Effector memory CD8-positive, alpha-beta T cell (primary cell): Measurements from ENCODE around the gene TRIM44.

Experiments used
- ATAC-seq: fragments of 150-1000 bp; cut with Tn5 transposase; replicated peaks from 2 replicates; pipeline ENCODE4 v1.10.0; 2021; ENCODE audit warnings: mild to moderate bottlenecking, moderate library complexity
- DNase-seq, 3 experiments: peaks; one replicate each; pipeline ENCODE4 v3.0.0; 2021
- H3K27ac Mint-ChIP-seq, 2 donors: one replicate each; pipeline ENCODE4 v1.8.0; 2022; ENCODE audit warnings: mild to moderate bottlenecking in 2 of 2, mixed read lengths in 2 of 2, moderate library complexity in 2 of 2
- H3K27me3 Mint-ChIP-seq, 2 donors: one replicate each; pipeline ENCODE4 v1.8.0; 2022; ENCODE audit warnings: mixed read lengths in 2 of 2
- H3K36me3 Mint-ChIP-seq: one replicate; pipeline ENCODE4 v1.8.0; 2022; ENCODE audit warnings: mild to moderate bottlenecking, moderate library complexity, mixed read lengths; ENCODE audit not compliant: insufficient read depth
- H3K4me1 Mint-ChIP-seq, 2 donors: one replicate each; pipeline ENCODE4 v1.8.0; 2022; ENCODE audit warnings: low read depth in 2 of 2, mixed read lengths in 2 of 2
- H3K4me3 Mint-ChIP-seq, 2 donors: one replicate each; pipeline ENCODE4 v1.8.0; 2022; ENCODE audit warnings: mild to moderate bottlenecking in 2 of 2, mixed read lengths in 2 of 2, moderate library complexity in 2 of 2
- H3K9me3 Mint-ChIP-seq, 2 donors: one replicate each; pipeline ENCODE4 v1.8.0; 2022; ENCODE audit warnings: mixed read lengths in 2 of 2

The TRIM44 gene

GRCh38 chr11:35721651-35722282 is 59.2 kb downstream of the TRIM44 start:
- DNase-seq (no peak), ATAC-seq (no peak)
- Mint-ChIP-seq H3K4me3 (no peak overlapping the region), H3K27ac (no peak overlapping the region), H3K27me3 (no peaks in the 10 kb centered on the region), H3K4me1 (peaks cover 15 to 16% of the 10 kb centered on the region in 2 donors), H3K9me3 (peaks cover 0 to 7% of the 10 kb centered on the region in 2 donors), H3K36me3 (peaks cover 14% of the 10 kb centered on the region)

- peaks cover 0 to 7% of the 10 kb centered on the region in 2 donors for H3K9me3 Mint-ChIP-seq
These were observed 60.1 kb downstream of the TRIM44 start for GRCh38 chr11:35722641-35723040.

GRCh38 chr11:35723493-35723892 is 60.9 kb downstream of the TRIM44 start:
- H3K27me3 Mint-ChIP-seq = no peaks in the 10 kb centered on the region
- peaks cover 5 to 12% of the 10 kb centered on the region in 2 donors for H3K4me1 Mint-ChIP-seq
- H3K9me3 Mint-ChIP-seq = peaks cover 0 to 7% of the 10 kb centered on the region in 2 donors
- DNase-seq (no peak), ATAC-seq (no peak)
- peaks cover 28% of the 10 kb centered on the region for H3K36me3 Mint-ChIP-seq
- no peak overlapping the region for H3K4me3 Mint-ChIP-seq
- H3K27ac Mint-ChIP-seq = no peak overlapping the region

More at GRCh38 chr11:35722641-35723040, 60.1 kb downstream of the TRIM44 start:
- Mint-ChIP-seq H3K27me3 (no peaks in the 10 kb centered on the region), H3K36me3 (peaks cover 20% of the 10 kb centered on the region), H3K27ac (peak overlapping the region in 1 of 2 donors; percentile 9), H3K4me3 (no peak overlapping the region), H3K4me1 (peaks cover 7 to 12% of the 10 kb centered on the region in 2 donors)
- ATAC-seq (no peak), DNase-seq (no peak)

- Mint-ChIP-seq H3K9me3 (peaks cover 0 to 7% of the 10 kb centered on the region in 2 donors), H3K27me3 (no peaks in the 10 kb centered on the region), H3K4me3 (no peak overlapping the region), H3K27ac (no peak overlapping the region), H3K4me1 (peaks cover 3 to 12% of the 10 kb centered on the region in 2 donors), H3K36me3 (peaks cover 33% of the 10 kb centered on the region)
- DNase-seq (no peak), ATAC-seq (no peak)
These were observed 61.3 kb downstream of the TRIM44 start for GRCh38 chr11:35723913-35724312.

- Mint-ChIP-seq H3K27ac (no peak overlapping the region), H3K27me3 (no peaks in the 10 kb centered on the region), H3K9me3 (peaks cover 0 to 7% of the 10 kb centered on the region in 2 donors), H3K4me3 (no peak overlapping the region), H3K36me3 (peaks cover 36% of the 10 kb centered on the region), H3K4me1 (peaks cover 0 to 4% of the 10 kb centered on the region in 2 donors)
- no peak for DNase-seq
- no peak for ATAC-seq
These were observed 63.3 kb downstream of the TRIM44 start for GRCh38 chr11:35725885-35726284.

GRCh38 chr11:35727140-35727539 is 64.6 kb downstream of the TRIM44 start:
- H3K27ac Mint-ChIP-seq = no peak overlapping the region
- no peak for ATAC-seq
- peaks cover 0 to 4% of the 10 kb centered on the region in 2 donors for H3K4me1 Mint-ChIP-seq
- no peak overlapping the region for H3K4me3 Mint-ChIP-seq
- peaks cover 36% of the 10 kb centered on the region for H3K36me3 Mint-ChIP-seq
- no peaks in the 10 kb centered on the region for H3K27me3 Mint-ChIP-seq
- DNase-seq = no peak
- H3K9me3 Mint-ChIP-seq = peaks cover 0 to 7% of the 10 kb centered on the region in 2 donors

- DNase-seq (no peak), ATAC-seq (no peak)
- peaks cover 9 to 10% of the 10 kb centered on the region in 2 donors for H3K4me1 Mint-ChIP-seq
- peaks cover 0 to 13% of the 10 kb centered on the region in 2 donors for H3K9me3 Mint-ChIP-seq
- H3K36me3 Mint-ChIP-seq = peaks cover 34% of the 10 kb centered on the region
- H3K4me3 Mint-ChIP-seq = no peak overlapping the region
- H3K27ac Mint-ChIP-seq = no peak overlapping the region
- H3K27me3 Mint-ChIP-seq = no peaks in the 10 kb centered on the region
These were observed 67.7 kb downstream of the TRIM44 start for GRCh38 chr11:35730254-35730653.

- DNase-seq (no peak), ATAC-seq (no peak)
- no peaks in the 10 kb centered on the region for H3K27me3 Mint-ChIP-seq
- peaks cover 12% of the 10 kb centered on the region for H3K36me3 Mint-ChIP-seq
- H3K9me3 Mint-ChIP-seq = peaks cover 0 to 6% of the 10 kb centered on the region in 2 donors
- H3K4me3 Mint-ChIP-seq = no peak overlapping the region
- peaks cover 12 to 18% of the 10 kb centered on the region in 2 donors for H3K4me1 Mint-ChIP-seq
- peak overlapping the region in 1 of 2 donors; percentile 9 for H3K27ac Mint-ChIP-seq
These were observed 72.3 kb downstream of the TRIM44 start for GRCh38 chr11:35734669-35735410.

- Mint-ChIP-seq H3K27me3 (no peaks in the 10 kb centered on the region), H3K4me3 (no peak overlapping the region), H3K36me3 (peaks cover 12% of the 10 kb centered on the region), H3K27ac (peak overlapping the region in 1 of 2 donors; percentile 9), H3K9me3 (peaks cover 0 to 6% of the 10 kb centered on the region in 2 donors), H3K4me1 (peaks cover 12 to 18% of the 10 kb centered on the region in 2 donors)
- DNase-seq (no peak), ATAC-seq (no peak)
These were observed 72.8 kb downstream of the TRIM44 start for GRCh38 chr11:35735411-35735810.

- Mint-ChIP-seq H3K4me1 (peaks cover 12 to 18% of the 10 kb centered on the region in 2 donors), H3K36me3 (peaks cover 12% of the 10 kb centered on the region), H3K9me3 (peaks cover 0 to 6% of the 10 kb centered on the region in 2 donors), H3K4me3 (no peak overlapping the region), H3K27me3 (no peaks in the 10 kb centered on the region), H3K27ac (no peak overlapping the region)
- DNase-seq (no peak), ATAC-seq (no peak)
These were observed 73.3 kb downstream of the TRIM44 start for GRCh38 chr11:35735903-35736302.

- DNase-seq (no peak), ATAC-seq (no peak)
- Mint-ChIP-seq H3K4me1 (peaks cover 12 to 22% of the 10 kb centered on the region in 2 donors), H3K27me3 (no peaks in the 10 kb centered on the region), H3K4me3 (no peak overlapping the region), H3K36me3 (peaks cover 12% of the 10 kb centered on the region), H3K9me3 (peaks cover 0 to 6% of the 10 kb centered on the region in 2 donors), H3K27ac (no peak overlapping the region)
These were observed 74.4 kb downstream of the TRIM44 start for GRCh38 chr11:35736952-35737351.

GRCh38 chr11:35740061-35740799 is 77.7 kb downstream of the TRIM44 start:
- Mint-ChIP-seq H3K36me3 (peaks cover 12% of the 10 kb centered on the region), H3K4me1 (peaks cover 2 to 19% of the 10 kb centered on the region in 2 donors), H3K9me3 (no peaks in the 10 kb centered on the region), H3K27me3 (no peaks in the 10 kb centered on the region), H3K4me3 (no peak overlapping the region), H3K27ac (no peak overlapping the region)
- DNase-seq = no peak
- no peak for ATAC-seq

- no peaks in the 10 kb centered on the region for H3K27me3 Mint-ChIP-seq
- H3K36me3 Mint-ChIP-seq = peaks cover 2% of the 10 kb centered on the region
- H3K9me3 Mint-ChIP-seq = no peaks in the 10 kb centered on the region
- no peak overlapping the region for H3K27ac Mint-ChIP-seq
- ATAC-seq = no peak
- H3K4me3 Mint-ChIP-seq = no peak overlapping the region
- DNase-seq = no peak
- H3K4me1 Mint-ChIP-seq = peaks cover 2 to 16% of the 10 kb centered on the region in 2 donors
These were observed 80.3 kb downstream of the TRIM44 start for GRCh38 chr11:35742707-35743454.
